MM.1S (cell line): Measurements from ENCODE around the gene PARP6.

ENCODE experiments used
- DNase-seq: peaks from one replicate; pipeline ENCODE4 v3.0.0-alpha.2; 2015
- H2AFZ ChIP-seq: fragments of 300-600 bp; sonication (generic); 2 replicates; pipeline ENCODE4 v1.6.0; 2016; ENCODE audit warnings: antibody characterized with exemption, low read length
- H3F3A ChIP-seq: fragments of 300-600 bp; sonication (generic); 2 replicates; pipeline ENCODE4 v1.6.1; 2016; ENCODE audit warnings: mild to moderate bottlenecking, antibody characterized with exemption, low read length, moderate library complexity, mixed read lengths; ENCODE audit not compliant: insufficient read depth
- H3K27ac ChIP-seq: fragments of 300-600 bp; sonication (generic); 2 replicates; pipeline ENCODE4 v1.5.1; 2016; ENCODE audit warnings: mild to moderate bottlenecking, low read length
- H3K27me3 ChIP-seq: fragments of 300-600 bp; sonication (generic); replicated peaks from 2 replicates; pipeline ENCODE4 v1.6.0; 2016; ENCODE audit warnings: low read length; ENCODE audit not compliant: insufficient read depth
- H3K36me3 ChIP-seq: fragments of 300-600 bp; sonication (generic); replicated peaks from 2 replicates; pipeline ENCODE4 v1.6.1; 2016; ENCODE audit warnings: mild to moderate bottlenecking, low read length, mixed read lengths; ENCODE audit not compliant: insufficient read depth
- H3K4me1 ChIP-seq: fragments of 300-600 bp; sonication (generic); 2 replicates; pipeline ENCODE4 v1.6.1; 2016; ENCODE audit warnings: low read length, mixed read lengths
- H3K4me2 ChIP-seq: fragments of 300-600 bp; sonication (generic); 2 replicates; pipeline ENCODE4 v1.6.0; 2016; ENCODE audit warnings: low read depth, low read length
- H3K4me3 ChIP-seq: fragments of 300-600 bp; sonication (generic); 2 replicates; pipeline ENCODE4 v1.5.1; 2016; ENCODE audit warnings: low read length, mixed read lengths
- H3K79me2 ChIP-seq: fragments of 300-600 bp; sonication (generic); 2 replicates; pipeline ENCODE4 v1.6.1; 2016; ENCODE audit warnings: mixed run types, low read length, mixed read lengths
- H3K9ac ChIP-seq: fragments of 300-600 bp; sonication (generic); 2 replicates; pipeline ENCODE4 v1.6.1; 2016; ENCODE audit warnings: low read length, mixed read lengths
- H3K9me2 ChIP-seq: fragments of 300-600 bp; sonication (generic); replicated peaks from 2 replicates; pipeline ENCODE4 v1.6.1; 2016; ENCODE audit warnings: mild to moderate bottlenecking, low read length, mixed read lengths; ENCODE audit not compliant: insufficient read depth
- H3K9me3 ChIP-seq: fragments of 300-600 bp; sonication (generic); replicated peaks from 2 replicates; pipeline ENCODE4 v1.6.1; 2016; ENCODE audit warnings: mild to moderate bottlenecking, low read length, mixed read lengths; ENCODE audit not compliant: insufficient read depth
- H4K20me1 ChIP-seq: fragments of 300-600 bp; sonication (generic); 2 replicates; pipeline ENCODE4 v1.6.1; 2016; ENCODE audit warnings: mild to moderate bottlenecking, low read length, moderate library complexity, mixed read lengths; ENCODE audit not compliant: insufficient read depth
- CTCF ChIP-seq: fragments of 300-600 bp; sonication (generic); IDR thresholded peaks from 2 replicates; pipeline ENCODE4 v1.5.1; 2016; ENCODE audit warnings: antibody characterized with exemption, low read length, mixed read lengths
- EZH2 ChIP-seq: fragments of 300-600 bp; sonication (generic); optimal IDR thresholded peaks from 2 replicates; pipeline ENCODE3; 2017; ENCODE audit warnings: low read depth, mild to moderate bottlenecking, antibody characterized with exemption, low read length, mixed read lengths
- EZH2phosphoT487 ChIP-seq: fragments of 300-600 bp; sonication (generic); IDR thresholded peaks from 2 replicates; pipeline ENCODE4 v1.6.1; 2018; ENCODE audit warnings: antibody characterized with exemption, low read length

PARP6 gene

GRCh38 chr15:72233769-72234168 is 38.6 kb downstream of the PARP6 start:
- H2AFZ ChIP-seq: no peak overlapping the region
- H3K27me3 ChIP-seq: no peaks in the 10 kb centered on the region
- peaks cover 21% of the 10 kb centered on the region for H3K79me2 ChIP-seq
- H3K9ac ChIP-seq: no peak overlapping the region
- TF ChIP-seq EZH2phosphoT487: no peak
- TF ChIP-seq CTCF: no peak
- no peak for TF ChIP-seq EZH2
- peaks cover 18% of the 10 kb centered on the region for H3F3A ChIP-seq
- H3K9me2 ChIP-seq: no peaks in the 10 kb centered on the region
- DNase-seq: no peak
- peaks cover 7% of the 10 kb centered on the region; the same call in 1 of the 2 replicates for H4K20me1 ChIP-seq
- no peak overlapping the region for H3K4me3 ChIP-seq
- H3K4me1 ChIP-seq: peaks cover 26% of the 10 kb centered on the region
- H3K36me3 ChIP-seq: no peaks in the 10 kb centered on the region
- no peak overlapping the region for H3K4me2 ChIP-seq
- no peak overlapping the region for H3K27ac ChIP-seq
- no peaks in the 10 kb centered on the region for H3K9me3 ChIP-seq

- peak overlapping the region; percentile 98 for H2AFZ ChIP-seq
- no peaks in the 10 kb centered on the region for H3K36me3 ChIP-seq
- no peaks in the 10 kb centered on the region for H3K9me2 ChIP-seq
- TF ChIP-seq EZH2phosphoT487: no peak
- TF ChIP-seq CTCF: no peak
- TF ChIP-seq EZH2: no peak
- H3K9me3 ChIP-seq: no peaks in the 10 kb centered on the region
- H3K79me2 ChIP-seq: peaks cover 39% of the 10 kb centered on the region
- DNase-seq: peak; percentile 37
- peaks cover 11% of the 10 kb centered on the region; the same call in 1 of the 2 replicates for H4K20me1 ChIP-seq
- H3K27ac ChIP-seq: peak overlapping the region; percentile 70; the same call in 1 of the 2 replicates
- peaks cover 22% of the 10 kb centered on the region for H3F3A ChIP-seq
- H3K9ac ChIP-seq: peak overlapping the region; percentile 78
- H3K4me3 ChIP-seq: peak overlapping the region; percentile 99
- peak overlapping the region; percentile 74 for H3K4me2 ChIP-seq
- peaks cover 27% of the 10 kb centered on the region for H3K4me1 ChIP-seq
- H3K27me3 ChIP-seq: no peaks in the 10 kb centered on the region
These were observed 40.4 kb downstream of the PARP6 start for GRCh38 chr15:72231833-72232478.

- peak within 1 kb of the TSS; percentile 98 for H2AFZ ChIP-seq
- H3K9ac ChIP-seq: peak within 1 kb of the TSS; percentile 78
- peaks cover 22% of the 10 kb centered on the region for H3F3A ChIP-seq
- no peaks in the 10 kb centered on the region for H3K9me3 ChIP-seq
- peaks cover 28% of the 10 kb centered on the region for H3K4me1 ChIP-seq
- H3K27ac ChIP-seq: peak within 1 kb of the TSS; percentile 70; the same call in 1 of the 2 replicates
- no peaks in the 10 kb centered on the region for H3K27me3 ChIP-seq
- peak within 1 kb of the TSS; percentile 98 for H3K4me2 ChIP-seq
- no peaks in the 10 kb centered on the region for H3K36me3 ChIP-seq
- peaks cover 46% of the 10 kb centered on the region for H3K79me2 ChIP-seq
- H4K20me1 ChIP-seq: peaks cover 18% of the 10 kb centered on the region
- no peaks in the 10 kb centered on the region for H3K9me2 ChIP-seq
- H3K4me3 ChIP-seq: peak within 1 kb of the TSS; percentile 99
- peak; percentile 98 for DNase-seq
- TF ChIP-seq EZH2 (no peak), EZH2phosphoT487 (no peak), CTCF (no peak)
These were observed 41.1 kb downstream of the PARP6 start, which contains the start of gene PKM for GRCh38 chr15:72231066-72231832. PKM (minus strand) TSS chr15:72231190; CDS start chr15:72219097, 12,093 bp downstream.
